ENCODE data around the gene ACAP1. TPM values are rescaled to one million over a fixed set of nuclear protein-coding genes. Genes with fewer than 3 reads are reported as not detected.
A peak's percentile ranks its signal among the peaks of the same experiment; 100 is the strongest.

The ACAP1 gene
- total and polyA plus RNA-seq, 4 donors, result 1.1 to 7.4 (median 4.7) TPM

DNA sequence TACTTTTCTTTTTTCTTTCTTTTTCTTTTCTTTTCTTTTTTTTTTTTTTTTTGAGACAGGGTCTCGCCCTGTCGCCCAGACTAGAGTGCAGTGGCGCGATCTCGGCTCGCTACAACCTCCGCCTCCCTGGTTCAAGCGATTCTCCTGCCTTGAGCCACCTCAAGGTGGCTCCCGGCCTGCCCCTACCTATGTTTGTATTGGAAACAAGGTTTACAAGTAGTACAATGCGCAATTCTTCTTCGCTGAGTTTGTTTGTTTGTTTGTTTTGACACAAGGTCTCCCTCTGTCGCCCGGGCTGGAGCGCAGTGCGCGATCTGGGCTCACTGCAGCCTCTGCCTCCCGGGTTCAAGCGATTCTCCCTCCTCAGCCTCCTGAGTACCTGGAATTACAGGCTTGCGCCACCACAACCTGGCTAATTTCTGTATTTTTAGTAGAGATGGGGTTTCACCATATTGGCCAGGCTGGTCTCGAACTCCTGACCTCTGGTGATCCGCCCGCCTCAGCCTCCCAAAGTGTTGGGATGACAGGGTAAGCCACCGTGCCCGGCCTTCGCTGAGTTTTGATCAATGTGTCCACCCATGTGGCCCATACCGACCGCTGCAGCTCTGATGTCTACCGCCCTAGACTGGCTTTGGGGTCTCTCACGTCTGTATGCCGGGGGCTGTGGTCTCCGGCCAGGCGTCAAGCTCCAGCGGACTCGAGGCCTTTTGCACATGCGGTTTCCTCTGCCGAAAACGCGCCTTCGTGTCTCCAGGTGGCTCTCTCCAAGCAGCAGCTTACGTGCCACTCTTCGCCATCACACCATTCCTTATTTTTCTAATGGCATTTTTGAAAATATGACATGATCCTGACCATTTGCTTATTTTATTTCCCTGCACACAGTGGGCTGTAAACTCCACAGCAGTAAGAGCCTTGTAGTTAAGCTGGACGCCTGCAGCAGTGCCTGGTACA, 40.8 kb upstream of the ACAP1 start:
- H3K4me1 ChIP-seq (ENCODE audit: control insufficient read depth in 4 of 4, insufficient read depth in 4 of 4, low read length in 3 of 4), result peaks cover 11 to 28% (median 17%) of the 10 kb centered on the region in 4 donors
- H3K27ac ChIP-seq (ENCODE audit: low read depth in 1 of 2, low read length in 2 of 2), result no peak overlapping the region
- no peak for TF ChIP-seq FOXA2 (IDR thresholded peaks at IDR 0.05)
- TF ChIP-seq SP1 (IDR thresholded peaks at IDR 0.05), result no peak
- no peak for TF ChIP-seq RAD21 (IDR thresholded peaks at IDR 0.05)
- TF ChIP-seq, protein P1, sequence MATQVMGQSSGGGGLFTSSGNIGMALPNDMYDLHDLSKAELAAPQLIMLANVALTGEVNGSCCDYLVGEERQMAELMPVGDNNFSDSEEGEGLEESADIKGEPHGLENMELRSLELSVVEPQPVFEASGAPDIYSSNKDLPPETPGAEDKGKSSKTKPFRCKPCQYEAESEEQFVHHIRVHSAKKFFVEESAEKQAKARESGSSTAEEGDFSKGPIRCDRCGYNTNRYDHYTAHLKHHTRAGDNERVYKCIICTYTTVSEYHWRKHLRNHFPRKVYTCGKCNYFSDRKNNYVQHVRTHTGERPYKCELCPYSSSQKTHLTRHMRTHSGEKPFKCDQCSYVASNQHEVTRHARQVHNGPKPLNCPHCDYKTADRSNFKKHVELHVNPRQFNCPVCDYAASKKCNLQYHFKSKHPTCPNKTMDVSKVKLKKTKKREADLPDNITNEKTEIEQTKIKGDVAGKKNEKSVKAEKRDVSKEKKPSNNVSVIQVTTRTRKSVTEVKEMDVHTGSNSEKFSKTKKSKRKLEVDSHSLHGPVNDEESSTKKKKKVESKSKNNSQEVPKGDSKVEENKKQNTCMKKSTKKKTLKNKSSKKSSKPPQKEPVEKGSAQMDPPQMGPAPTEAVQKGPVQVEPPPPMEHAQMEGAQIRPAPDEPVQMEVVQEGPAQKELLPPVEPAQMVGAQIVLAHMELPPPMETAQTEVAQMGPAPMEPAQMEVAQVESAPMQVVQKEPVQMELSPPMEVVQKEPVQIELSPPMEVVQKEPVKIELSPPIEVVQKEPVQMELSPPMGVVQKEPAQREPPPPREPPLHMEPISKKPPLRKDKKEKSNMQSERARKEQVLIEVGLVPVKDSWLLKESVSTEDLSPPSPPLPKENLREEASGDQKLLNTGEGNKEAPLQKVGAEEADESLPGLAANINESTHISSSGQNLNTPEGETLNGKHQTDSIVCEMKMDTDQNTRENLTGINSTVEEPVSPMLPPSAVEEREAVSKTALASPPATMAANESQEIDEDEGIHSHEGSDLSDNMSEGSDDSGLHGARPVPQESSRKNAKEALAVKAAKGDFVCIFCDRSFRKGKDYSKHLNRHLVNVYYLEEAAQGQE (IDR thresholded peaks at IDR 0.05), result no peak
- no peak for TF ChIP-seq HNF4G (IDR thresholded peaks at IDR 0.05)
- TF ChIP-seq, protein P2, sequence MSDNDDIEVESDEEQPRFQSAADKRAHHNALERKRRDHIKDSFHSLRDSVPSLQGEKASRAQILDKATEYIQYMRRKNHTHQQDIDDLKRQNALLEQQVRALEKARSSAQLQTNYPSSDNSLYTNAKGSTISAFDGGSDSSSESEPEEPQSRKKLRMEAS (IDR thresholded peaks at IDR 0.05), result no peak
- TF ChIP-seq JUND (IDR thresholded peaks at IDR 0.05), result no peak
- WGBS, result 64% methylated on average over 42 of the region's 42 CpGs
- no peaks in the 10 kb centered on the region for H3K9me3 ChIP-seq (ENCODE audit: control insufficient read depth in 4 of 4, low read length in 3 of 4)
- peak; percentile 34 for DNase-seq (ENCODE audit: low spot score)
- no peaks in the 10 kb centered on the region for H3K27me3 ChIP-seq (ENCODE audit: control insufficient read depth in 4 of 4, insufficient read depth in 4 of 4, low read length in 3 of 4)
- peak overlapping the region in 1 of 3 donors; percentile 25 for H3K4me3 ChIP-seq (ENCODE audit: low read depth in 1 of 3, low read length in 3 of 3)
- H3K36me3 ChIP-seq (ENCODE audit: control insufficient read depth in 4 of 4, insufficient read depth in 3 of 4, low read depth in 1 of 4, low read length in 3 of 4), result no peaks in the 10 kb centered on the region
- no peak overlapping the region for H3K9ac ChIP-seq (ENCODE audit: low read depth in 1 of 2, low read length in 2 of 2)

DNA sequence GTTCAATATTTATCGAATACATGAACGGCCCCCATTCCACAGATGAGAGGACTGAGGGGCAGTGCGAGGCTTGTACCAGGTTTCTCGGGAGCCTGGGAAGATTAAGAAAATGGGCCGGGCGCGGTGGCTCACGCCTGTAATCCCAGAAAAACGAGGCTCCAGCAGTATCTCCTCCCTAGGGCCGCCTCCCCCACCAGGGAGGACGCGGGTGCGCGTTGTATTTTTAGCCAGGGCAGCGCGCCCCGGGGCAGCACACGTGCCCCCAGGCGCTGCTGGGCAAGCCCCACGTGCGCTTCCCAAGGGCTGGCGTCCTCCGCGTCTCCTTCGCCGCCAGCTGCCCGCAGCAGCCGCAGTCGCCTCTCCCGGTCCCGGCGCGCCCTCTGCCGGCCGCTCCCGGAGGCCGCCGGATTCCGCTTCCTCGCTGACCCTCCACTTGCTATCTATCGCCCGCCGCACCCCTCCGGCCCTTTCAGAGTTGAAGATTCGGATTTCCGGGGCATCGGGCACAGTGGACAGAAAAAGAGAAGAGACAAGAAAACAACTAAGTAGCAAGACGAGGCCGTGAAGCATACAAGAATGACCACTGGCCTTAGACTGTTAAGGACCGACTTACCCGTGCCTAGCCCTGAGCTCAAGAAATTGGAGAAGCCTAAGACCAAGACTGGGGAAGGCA, 40.0 kb upstream of the ACAP1 start:
- Histone ChIP-seq H3K9ac (ENCODE audit: low read depth in 1 of 2, low read length in 2 of 2) (no peak overlapping the region), H3K27me3 (ENCODE audit: control insufficient read depth in 4 of 4, insufficient read depth in 4 of 4, low read length in 3 of 4) (no peaks in the 10 kb centered on the region)

More for the DNA sequence above, 40.0 kb upstream of the ACAP1 start:
- no peaks in the 10 kb centered on the region for H3K9me3 ChIP-seq (ENCODE audit: control insufficient read depth in 4 of 4, low read length in 3 of 4)
- TF ChIP-seq, protein P3, sequence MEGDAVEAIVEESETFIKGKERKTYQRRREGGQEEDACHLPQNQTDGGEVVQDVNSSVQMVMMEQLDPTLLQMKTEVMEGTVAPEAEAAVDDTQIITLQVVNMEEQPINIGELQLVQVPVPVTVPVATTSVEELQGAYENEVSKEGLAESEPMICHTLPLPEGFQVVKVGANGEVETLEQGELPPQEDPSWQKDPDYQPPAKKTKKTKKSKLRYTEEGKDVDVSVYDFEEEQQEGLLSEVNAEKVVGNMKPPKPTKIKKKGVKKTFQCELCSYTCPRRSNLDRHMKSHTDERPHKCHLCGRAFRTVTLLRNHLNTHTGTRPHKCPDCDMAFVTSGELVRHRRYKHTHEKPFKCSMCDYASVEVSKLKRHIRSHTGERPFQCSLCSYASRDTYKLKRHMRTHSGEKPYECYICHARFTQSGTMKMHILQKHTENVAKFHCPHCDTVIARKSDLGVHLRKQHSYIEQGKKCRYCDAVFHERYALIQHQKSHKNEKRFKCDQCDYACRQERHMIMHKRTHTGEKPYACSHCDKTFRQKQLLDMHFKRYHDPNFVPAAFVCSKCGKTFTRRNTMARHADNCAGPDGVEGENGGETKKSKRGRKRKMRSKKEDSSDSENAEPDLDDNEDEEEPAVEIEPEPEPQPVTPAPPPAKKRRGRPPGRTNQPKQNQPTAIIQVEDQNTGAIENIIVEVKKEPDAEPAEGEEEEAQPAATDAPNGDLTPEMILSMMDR (IDR thresholded peaks at IDR 0.05; ENCODE audit: low read depth, low read length, missing input control), result peak; percentile 88
- TF ChIP-seq, protein P4, sequence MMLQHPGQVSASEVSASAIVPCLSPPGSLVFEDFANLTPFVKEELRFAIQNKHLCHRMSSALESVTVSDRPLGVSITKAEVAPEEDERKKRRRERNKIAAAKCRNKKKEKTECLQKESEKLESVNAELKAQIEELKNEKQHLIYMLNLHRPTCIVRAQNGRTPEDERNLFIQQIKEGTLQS (IDR thresholded peaks at IDR 0.05), result no peak
- TF ChIP-seq, protein P2 (IDR thresholded peaks at IDR 0.05), result no peak
- no peak for TF ChIP-seq HNF4A (conservative IDR thresholded peaks at IDR 0.05)
- peak; percentile 89 to 93 for TF ChIP-seq RAD21 (IDR thresholded peaks at IDR 0.05)
- peak; percentile 10 for TF ChIP-seq SP1 (IDR thresholded peaks at IDR 0.05)
- peak; percentile 88 for DNase-seq (ENCODE audit: low spot score)
- WGBS, result 6% methylated on average over 51 of the region's 51 CpGs
- no peak overlapping the region for H3K27ac ChIP-seq (ENCODE audit: low read depth in 1 of 2, low read length in 2 of 2)
- H3K4me1 ChIP-seq (ENCODE audit: control insufficient read depth in 4 of 4, insufficient read depth in 4 of 4, low read length in 3 of 4), result peaks cover 11 to 28% (median 17%) of the 10 kb centered on the region in 4 donors
- no peaks in the 10 kb centered on the region for H3K36me3 ChIP-seq (ENCODE audit: control insufficient read depth in 4 of 4, insufficient read depth in 3 of 4, low read depth in 1 of 4, low read length in 3 of 4)
- H3K4me3 ChIP-seq (ENCODE audit: low read depth in 1 of 3, low read length in 3 of 3), result no peak overlapping the region
